LNCaP clone FGC (cell line): ENCODE measurements around the gene BLNK.

Experiments
- DNase-seq: peaks from one replicate; pipeline ENCODE4 v3.0.0-alpha.2; 2011; ENCODE audit warnings: low read depth
- H3K4me3 ChIP-seq: 2 replicates; pipeline ENCODE4 v1.5.1; 2011; ENCODE audit warnings: mild to moderate bottlenecking, low read depth, low read length, control low read depth
- TF ChIP-seq, protein P1 (sequence below): IDR thresholded peaks from 2 replicates; pipeline ENCODE4 v1.5.1; 2012; ENCODE audit warnings: mild to moderate bottlenecking; ENCODE audit not compliant: control insufficient read depth, insufficient read depth; ENCODE audit errors: extremely low read depth

The BLNK gene

DNA sequence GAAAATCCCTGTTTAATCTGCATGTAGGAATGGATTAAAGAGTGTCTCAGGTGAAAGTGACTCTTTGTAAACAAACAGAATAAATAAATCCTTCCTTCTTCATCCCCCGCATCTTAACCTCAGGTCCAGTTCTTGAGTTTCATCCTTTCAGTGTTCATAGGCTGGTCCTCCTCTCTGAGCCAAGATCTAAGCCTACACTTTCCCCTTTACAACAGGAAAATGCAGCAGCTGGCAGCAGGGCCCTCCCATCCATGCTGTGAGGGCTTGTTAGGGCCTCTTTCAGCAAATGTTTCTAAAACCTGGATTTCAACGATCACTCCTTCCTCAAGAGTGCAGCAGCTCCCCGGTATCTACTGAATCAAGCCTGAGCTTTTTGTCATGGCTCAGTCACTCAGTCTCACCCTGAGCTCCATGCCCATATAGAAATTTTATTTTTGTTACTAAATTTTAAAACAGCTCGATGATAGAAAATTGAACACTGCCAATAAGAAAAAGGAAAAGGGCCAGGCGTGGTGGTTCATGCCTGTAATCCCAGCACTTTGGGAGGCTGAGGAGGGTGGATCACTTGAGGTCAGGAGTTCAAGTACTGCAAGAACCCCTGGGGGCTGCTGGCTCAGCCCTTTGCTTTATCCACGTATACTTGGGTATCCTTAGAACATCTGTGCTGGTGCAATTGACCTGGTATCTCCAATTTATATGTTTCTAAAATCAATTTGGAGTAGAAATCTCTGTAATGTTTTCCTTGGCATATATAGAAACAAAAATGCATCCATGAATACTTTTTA lies 15.6 kb downstream of the BLNK start:
- no peak for DNase-seq
- no peak overlapping the region for H3K4me3 ChIP-seq
- TF ChIP-seq, protein P1, sequence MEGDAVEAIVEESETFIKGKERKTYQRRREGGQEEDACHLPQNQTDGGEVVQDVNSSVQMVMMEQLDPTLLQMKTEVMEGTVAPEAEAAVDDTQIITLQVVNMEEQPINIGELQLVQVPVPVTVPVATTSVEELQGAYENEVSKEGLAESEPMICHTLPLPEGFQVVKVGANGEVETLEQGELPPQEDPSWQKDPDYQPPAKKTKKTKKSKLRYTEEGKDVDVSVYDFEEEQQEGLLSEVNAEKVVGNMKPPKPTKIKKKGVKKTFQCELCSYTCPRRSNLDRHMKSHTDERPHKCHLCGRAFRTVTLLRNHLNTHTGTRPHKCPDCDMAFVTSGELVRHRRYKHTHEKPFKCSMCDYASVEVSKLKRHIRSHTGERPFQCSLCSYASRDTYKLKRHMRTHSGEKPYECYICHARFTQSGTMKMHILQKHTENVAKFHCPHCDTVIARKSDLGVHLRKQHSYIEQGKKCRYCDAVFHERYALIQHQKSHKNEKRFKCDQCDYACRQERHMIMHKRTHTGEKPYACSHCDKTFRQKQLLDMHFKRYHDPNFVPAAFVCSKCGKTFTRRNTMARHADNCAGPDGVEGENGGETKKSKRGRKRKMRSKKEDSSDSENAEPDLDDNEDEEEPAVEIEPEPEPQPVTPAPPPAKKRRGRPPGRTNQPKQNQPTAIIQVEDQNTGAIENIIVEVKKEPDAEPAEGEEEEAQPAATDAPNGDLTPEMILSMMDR = no peak

DNA sequence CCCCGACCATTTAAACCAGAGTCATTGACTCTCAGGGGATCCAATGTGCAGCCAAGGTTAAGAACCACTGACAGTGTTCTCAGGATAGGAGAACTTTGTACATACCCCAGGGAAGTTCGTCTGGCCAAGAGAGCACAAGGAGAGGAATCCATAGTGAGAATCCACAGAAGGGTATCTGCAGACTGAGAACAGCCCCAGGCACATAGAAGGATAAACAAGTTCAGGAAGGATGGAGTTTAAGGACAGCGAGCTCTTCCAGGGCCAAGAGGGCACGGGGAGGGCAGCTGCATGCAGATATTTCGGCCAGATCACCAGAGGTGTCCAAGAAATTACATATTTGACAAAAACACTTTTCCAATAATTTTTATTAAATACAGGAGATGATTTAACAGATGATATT lies 16.4 kb downstream of the BLNK start:
- TF ChIP-seq, protein P1 = no peak
- no peak for DNase-seq
- no peak overlapping the region for H3K4me3 ChIP-seq

DNA sequence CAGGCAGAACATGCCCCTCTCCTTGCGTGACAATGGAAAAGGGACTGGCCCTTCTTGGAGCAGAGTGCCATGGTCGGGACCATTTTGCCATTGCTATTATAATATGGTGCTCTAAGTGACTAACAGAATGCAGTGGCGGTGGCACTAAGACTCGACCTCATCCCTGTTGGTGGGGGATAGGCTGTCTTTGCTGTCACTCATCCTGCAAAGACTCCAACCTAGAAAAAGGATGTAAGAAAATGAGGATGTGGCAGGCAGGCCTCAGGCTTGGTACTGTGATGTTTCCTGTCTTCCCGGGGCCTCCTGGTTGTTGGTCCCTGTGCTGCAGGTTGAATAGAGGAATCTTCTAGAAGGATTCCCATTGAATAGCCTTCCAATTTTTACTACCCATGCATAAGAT lies 18.6 kb downstream of the BLNK start:
- TF ChIP-seq, protein P1 = no peak
- no peak for DNase-seq
- H3K4me3 ChIP-seq = no peak overlapping the region

DNA sequence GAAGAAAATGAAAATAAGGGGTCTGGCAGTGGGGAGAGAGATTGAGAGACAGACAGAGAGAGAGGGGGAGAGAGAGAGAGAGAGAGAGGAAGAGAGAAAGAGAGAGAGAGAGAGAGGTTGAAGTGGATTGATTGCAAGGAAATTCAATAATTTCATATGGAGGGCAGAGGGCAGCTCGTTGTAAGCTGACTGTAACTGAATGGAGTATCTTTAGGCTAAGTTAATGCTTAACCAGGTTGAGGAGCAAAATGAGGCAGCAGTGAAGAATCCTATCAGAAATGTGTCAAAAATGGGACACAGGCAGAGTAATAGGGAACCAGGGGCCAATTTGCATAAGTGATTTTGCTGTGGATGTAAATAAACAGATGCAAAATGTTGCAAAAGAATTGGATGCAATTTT lies 21.0 kb downstream of the BLNK start:
- TF ChIP-seq, protein P1 = no peak
- H3K4me3 ChIP-seq = no peak overlapping the region
- no peak for DNase-seq

DNA sequence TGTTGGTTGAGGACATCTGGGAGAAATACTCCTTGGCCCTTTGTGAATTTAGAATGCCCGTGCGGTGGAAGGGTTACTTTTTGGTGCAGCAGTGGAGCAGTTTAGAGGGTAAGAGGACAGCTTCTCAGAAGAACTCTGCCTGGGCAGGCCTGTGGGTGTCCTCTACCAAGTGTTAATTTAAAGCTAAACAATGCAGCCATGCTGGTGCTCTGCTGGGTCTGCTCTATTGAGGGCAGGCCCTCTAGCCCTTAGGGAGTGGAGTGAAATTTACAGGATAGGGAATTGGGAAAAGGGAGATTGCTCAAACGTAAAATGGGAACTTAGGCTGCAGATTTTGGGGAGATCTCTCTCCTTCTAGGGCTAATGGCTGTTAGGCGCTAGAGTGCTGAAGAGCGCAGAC lies 22.1 kb downstream of the BLNK start:
- no peak overlapping the region for H3K4me3 ChIP-seq
- DNase-seq = no peak
- TF ChIP-seq, protein P1 = no peak

DNA sequence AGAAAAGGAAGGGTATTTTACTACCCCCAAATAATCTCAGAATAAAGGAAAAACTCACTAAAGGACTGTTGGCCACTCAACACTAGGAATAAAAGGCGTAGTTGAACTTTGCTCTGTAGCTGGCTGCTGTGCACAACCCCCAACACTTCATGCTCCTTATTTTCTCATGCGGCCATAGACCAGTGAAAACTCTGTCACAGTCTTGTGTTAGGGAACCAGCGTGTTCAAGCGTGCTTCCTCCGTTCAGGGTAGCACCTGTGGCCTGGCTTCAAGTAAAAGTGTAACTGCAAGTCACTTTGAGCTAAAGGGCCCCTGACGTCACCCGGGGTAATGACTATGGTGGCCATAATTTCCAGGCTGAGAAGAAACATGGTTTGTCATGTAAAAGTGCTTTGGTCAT lies 27.0 kb downstream of the BLNK start:
- H3K4me3 ChIP-seq = no peak overlapping the region
- DNase-seq = no peak
- TF ChIP-seq, protein P1 = no peak

DNA sequence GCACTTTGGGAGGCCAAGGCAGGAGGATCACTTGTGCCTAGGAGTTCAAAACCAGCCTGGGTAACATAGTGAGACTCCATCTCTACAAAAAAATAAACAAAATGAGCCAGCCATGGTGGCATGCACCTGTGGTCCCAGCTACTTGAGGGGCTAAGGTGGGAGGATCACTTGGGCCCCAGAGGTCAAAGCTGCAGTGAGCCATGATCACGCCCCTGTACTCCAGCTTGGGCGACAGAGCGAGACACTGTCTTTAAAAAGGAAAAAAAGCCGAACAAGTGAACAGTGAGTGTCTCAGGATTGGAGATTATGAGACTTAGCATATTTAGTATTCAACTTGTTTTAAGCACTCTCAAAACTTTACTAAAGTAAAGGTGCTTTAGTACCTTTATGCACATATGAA lies 28.1 kb downstream of the BLNK start:
- TF ChIP-seq, protein P1 = no peak
- no peak overlapping the region for H3K4me3 ChIP-seq
- no peak for DNase-seq
